Left ventricle myocardium superior (tissue), 1 donor: ENCODE data around the gene OR5B2. TPM values are rescaled to one million over a fixed set of nuclear protein-coding genes. Genes with fewer than 3 reads are reported as not detected.

Experiments
- total RNA-seq: library from RNA; stranded (reverse); fragmentation: NEBNext Ultra II Directional; extraction: Animal tissue kit (Norgen Biotek cat#: 25700); gene quantifications from one replicate; pipeline ENCODE4 v1.2.1, GENCODE V29; 2021
- donor health status: DM: no; HTN: yes; CAD: no; lungs with severe emphysema.

Gene OR5B2
- total RNA-seq, 1 donor from 2014 or later = not detected

Other genes starting within 250 kb of the OR5B2 start
- not detected for gene OR9Q2, start 239.1 kb downstream of the OR5B2 start, total RNA-seq
- gene OR1S2, start 224.0 kb downstream of the OR5B2 start, total RNA-seq = not detected
- gene OR1S1, start 215.4 kb downstream of the OR5B2 start, total RNA-seq = not detected
- gene OR10Q1, start 199.2 kb downstream of the OR5B2 start, total RNA-seq = not detected
- not detected for gene OR10W1, start 159.9 kb downstream of the OR5B2 start, total RNA-seq
- gene OR5B17, start 69.1 kb downstream of the OR5B2 start, total RNA-seq = not detected
- not detected for gene OR5B3, start 21.2 kb downstream of the OR5B2 start, total RNA-seq
- not detected for gene OR5B12, start 14.1 kb upstream of the OR5B2 start, total RNA-seq
- gene OR5B21, start 80.0 kb upstream of the OR5B2 start, total RNA-seq = not detected
- 5.0 TPM for gene LPXN, start 147.7 kb upstream of the OR5B2 start, total RNA-seq
- 64.4 TPM for gene ZFP91, start 150.9 kb upstream of the OR5B2 start, total RNA-seq
- gene CNTF, start 194.5 kb upstream of the OR5B2 start, total RNA-seq = 1.4 TPM